ENCODE data around the gene TMEM179.

Gene TMEM179

GRCh38 chr14:104598910-104599273, 5.7 kb downstream of the TMEM179 start:
- no peak for DNase-seq (ENCODE audit: low read depth, low spot score)

- no peak for DNase-seq (ENCODE audit: low read depth, low spot score)
These were observed 6.3 kb downstream of the TMEM179 start for GRCh38 chr14:104598039-104598909.

- no peak for DNase-seq (ENCODE audit: low read depth, low spot score)
These were observed 7.0 kb downstream of the TMEM179 start for GRCh38 chr14:104597576-104597975.

- DNase-seq (ENCODE audit: low read depth, low spot score) = no peak
These were observed 7.6 kb downstream of the TMEM179 start for GRCh38 chr14:104596927-104597351.

GRCh38 chr14:104596451-104596918, 8.1 kb downstream of the TMEM179 start:
- no peak for DNase-seq (ENCODE audit: low read depth, low spot score)

GRCh38 chr14:104595911-104596450, 8.6 kb downstream of the TMEM179 start:
- DNase-seq (ENCODE audit: low read depth, low spot score) = no peak

GRCh38 chr14:104595116-104595675, 9.4 kb downstream of the TMEM179 start:
- no peak for DNase-seq (ENCODE audit: low read depth, low spot score)

- DNase-seq (ENCODE audit: low read depth, low spot score) = no peak
These were observed 10.1 kb downstream of the TMEM179 start for GRCh38 chr14:104594310-104595046.

GRCh38 chr14:104593710-104594136, 10.8 kb downstream of the TMEM179 start:
- DNase-seq (ENCODE audit: low read depth, low spot score) = no peak

- no peak for DNase-seq (ENCODE audit: low read depth, low spot score)
These were observed 11.3 kb downstream of the TMEM179 start for GRCh38 chr14:104593241-104593701.

GRCh38 chr14:104592785-104593184, 11.8 kb downstream of the TMEM179 start:
- no peak for DNase-seq (ENCODE audit: low read depth, low spot score)

GRCh38 chr14:104592292-104592672, 12.3 kb downstream of the TMEM179 start:
- no peak for DNase-seq (ENCODE audit: low read depth, low spot score)

- no peak for DNase-seq (ENCODE audit: low read depth, low spot score)
These were observed 12.9 kb downstream of the TMEM179 start for GRCh38 chr14:104591506-104592291.

GRCh38 chr14:104591031-104591430, 13.5 kb downstream of the TMEM179 start:
- DNase-seq (ENCODE audit: low read depth, low spot score) = no peak

GRCh38 chr14:104590240-104590965, 14.2 kb downstream of the TMEM179 start:
- no peak for DNase-seq (ENCODE audit: low read depth, low spot score)

GRCh38 chr14:104589338-104590195, 15.0 kb downstream of the TMEM179 start:
- no peak for DNase-seq (ENCODE audit: low read depth, low spot score)

- no peak for DNase-seq (ENCODE audit: low read depth, low spot score)
These were observed 16.3 kb downstream of the TMEM179 start for GRCh38 chr14:104588066-104588857.

GRCh38 chr14:104587641-104588040, 16.9 kb downstream of the TMEM179 start:
- no peak for DNase-seq (ENCODE audit: low read depth, low spot score)

Measured in ELF-1 (cell line).